Kidney glomerular epithelial cell (primary cell): ENCODE results near the gene CERKL.

Source experiments
- DNase-seq: peaks from one replicate; lab custom pipeline; 2025; lab: John Stamatoyannopoulos, UW

CERKL gene

GRCh38 chr2:181626671-181627070 is 30.2 kb downstream of the CERKL start:
- DNase-seq = no peak

DNA sequence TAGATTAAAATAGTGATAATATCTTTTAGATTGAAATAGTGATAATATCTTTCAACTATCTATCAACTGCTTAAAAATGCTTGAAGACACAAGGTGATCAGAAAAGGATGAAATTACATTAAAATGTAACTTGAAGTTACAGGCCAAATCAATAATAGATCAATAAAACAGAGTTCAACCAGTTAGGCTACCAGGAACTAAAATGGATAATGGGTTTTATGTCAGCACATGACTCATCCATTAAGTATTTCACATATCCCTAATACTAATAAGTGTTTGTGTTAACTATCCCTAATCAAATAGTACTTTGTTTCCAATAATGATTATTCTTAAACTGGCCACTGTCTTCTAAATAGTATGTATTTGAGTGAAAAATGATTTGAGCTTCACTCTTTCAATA is 33.7 kb downstream of the CERKL start:
- no peak for DNase-seq

- DNase-seq = no peak
Observed at GRCh38 chr2:181621779-181622490, 35.0 kb downstream of the CERKL start.

DNA sequence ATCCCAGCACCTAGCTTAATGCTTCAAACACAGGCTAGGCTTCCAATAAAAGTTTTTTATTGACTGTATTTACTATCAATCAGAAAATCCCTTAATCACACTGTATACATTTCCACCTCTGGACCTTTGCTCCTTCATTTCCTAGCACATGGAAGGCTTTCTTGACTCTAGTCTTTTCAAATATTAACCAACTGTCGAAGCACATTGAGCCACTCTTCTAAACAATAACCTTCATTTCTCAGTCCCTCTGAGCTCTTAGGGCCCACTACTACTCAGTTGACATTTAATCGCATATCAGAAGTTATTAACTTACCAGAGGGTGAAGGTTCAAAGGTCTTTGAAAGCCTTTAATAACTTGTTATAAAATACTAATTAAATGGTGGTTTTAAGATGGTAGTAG is 37.4 kb downstream of the CERKL start:
- DNase-seq = no peak

- no peak for DNase-seq
Observed at GRCh38 chr2:181616715-181617114, 40.2 kb downstream of the CERKL start.

DNA sequence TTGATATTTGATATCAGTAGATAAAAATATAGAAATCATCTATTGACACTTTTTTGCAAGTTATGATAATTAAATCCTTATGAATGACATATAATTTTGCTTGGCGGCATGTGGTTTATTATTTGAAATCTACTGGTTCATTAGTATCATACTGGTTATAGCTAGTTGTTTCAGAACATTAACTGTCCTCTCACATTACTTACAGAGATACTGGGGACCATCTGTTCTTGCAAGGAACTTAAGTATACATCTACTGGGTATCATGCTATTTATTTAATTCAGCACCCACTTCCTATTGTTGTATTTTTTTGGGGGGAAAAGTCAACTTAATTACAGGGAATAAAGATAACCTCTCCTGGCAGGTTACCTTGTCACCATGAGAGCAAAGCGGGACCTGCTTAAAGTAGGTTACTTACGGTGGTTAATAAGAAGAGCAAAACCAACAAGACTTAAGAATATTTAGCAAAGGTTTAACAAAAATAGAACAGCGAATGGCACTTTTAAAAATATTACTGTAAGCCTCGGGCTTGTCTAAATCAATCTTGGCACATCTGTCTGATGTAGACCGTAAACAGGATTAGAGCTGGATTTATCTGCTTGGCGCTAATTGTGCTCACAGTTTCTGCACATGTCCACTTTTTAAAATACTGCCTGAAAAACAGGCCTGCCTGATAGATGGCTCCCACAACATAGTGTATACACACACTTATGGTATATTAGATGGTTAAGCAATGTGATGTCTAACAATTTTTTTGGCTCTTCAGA is 41.8 kb downstream of the CERKL start:
- DNase-seq = no peak

GRCh38 chr2:181613241-181613640 is 43.7 kb downstream of the CERKL start:
- no peak for DNase-seq

GRCh38 chr2:181607629-181608590 is 49.0 kb downstream of the CERKL start:
- no peak for DNase-seq

DNA sequence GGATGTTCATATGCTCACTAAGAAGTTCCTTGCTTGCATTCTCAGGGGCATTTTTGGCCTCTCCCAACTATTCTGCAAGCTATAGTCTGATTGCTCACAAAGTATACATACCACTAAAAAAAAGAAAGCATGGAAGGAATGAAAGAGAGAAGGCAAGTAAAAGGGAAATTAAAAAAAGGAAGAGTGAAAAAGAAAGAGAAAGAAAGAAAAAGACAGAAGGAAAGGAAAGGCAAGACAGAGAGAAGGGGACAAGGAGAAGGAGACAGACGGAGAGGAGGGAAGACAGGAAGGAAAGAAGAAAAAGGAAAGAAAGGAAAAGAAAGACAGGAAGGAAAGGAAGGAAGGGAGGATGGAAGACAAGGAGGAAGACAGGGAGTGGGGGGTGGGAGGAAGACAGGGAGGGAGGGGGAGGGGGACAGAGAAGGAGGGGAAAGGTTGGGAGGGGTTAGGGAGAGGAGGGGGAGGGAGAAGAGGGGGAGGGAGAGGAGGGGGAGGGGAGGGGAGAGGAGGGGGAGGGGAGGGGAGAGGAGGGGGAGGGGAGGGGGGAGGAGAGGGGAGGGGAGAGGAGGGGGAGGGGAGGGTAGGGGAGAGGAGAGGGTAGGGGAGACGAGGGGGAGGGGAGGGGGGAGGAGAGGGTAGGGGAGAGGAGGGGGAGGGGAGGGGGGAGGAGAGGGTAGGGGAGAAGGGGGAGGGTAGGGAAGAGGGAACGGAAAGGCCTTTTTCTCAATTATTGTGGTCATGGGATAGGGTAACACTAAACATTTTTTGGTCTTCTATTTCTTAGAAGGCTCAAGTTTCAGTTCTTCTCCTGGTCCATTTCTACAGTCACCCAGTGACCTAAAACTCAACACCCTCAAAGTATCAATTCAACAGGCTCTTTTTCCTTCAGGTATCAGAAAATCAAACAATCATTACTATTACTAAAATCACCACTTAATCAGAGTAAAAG is 50.7 kb downstream of the CERKL start:
- DNase-seq = no peak

- no peak for DNase-seq
Observed at GRCh38 chr2:181602017-181602416, 54.9 kb downstream of the CERKL start.

- DNase-seq = no peak
Observed at GRCh38 chr2:181596556-181596955, 60.3 kb downstream of the CERKL start.

- no peak for DNase-seq
Observed at GRCh38 chr2:181594322-181594721, 62.6 kb downstream of the CERKL start.

DNA sequence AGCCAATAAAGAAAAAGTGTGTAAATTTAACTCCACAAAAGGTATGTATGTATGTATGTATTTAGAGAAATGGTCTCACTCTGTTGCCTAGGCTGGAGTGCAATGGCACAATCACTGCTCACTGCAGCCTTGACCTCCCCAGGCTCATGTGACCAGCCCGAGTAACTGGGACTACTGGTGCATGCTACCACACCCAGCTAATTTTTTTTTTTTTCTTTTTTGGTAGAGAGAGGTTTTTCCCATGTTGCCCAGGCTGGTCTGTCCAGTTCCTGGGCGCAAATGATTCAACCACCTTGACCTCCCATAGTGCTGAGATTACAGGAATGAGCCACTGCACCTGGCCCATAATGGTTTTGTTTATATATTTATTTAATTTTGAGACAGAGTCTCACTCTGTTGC is 67.1 kb downstream of the CERKL start:
- no peak for DNase-seq

GRCh38 chr2:181588546-181588945 is 68.4 kb downstream of the CERKL start:
- no peak for DNase-seq

GRCh38 chr2:181586569-181587081 is 70.3 kb downstream of the CERKL start:
- DNase-seq = peak; percentile 95

DNA sequence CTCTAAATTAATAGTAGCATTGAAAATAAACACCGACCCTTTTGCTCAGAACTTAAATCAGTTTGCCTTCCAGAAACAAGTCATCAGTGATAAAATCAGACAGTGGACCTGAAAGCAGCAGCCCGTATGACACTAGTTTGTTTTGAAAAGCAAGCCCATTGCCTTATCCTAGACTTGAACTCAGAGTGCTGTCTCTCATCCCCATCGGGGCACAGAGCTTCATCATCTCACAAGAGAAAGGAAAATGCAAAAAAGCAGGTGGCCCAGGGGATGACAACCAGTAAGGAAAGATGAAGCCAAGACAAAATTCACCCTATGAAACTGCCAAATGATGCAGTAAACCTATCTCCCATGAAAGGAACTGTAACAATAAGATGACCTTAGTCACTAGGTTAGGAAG is 71.2 kb downstream of the CERKL start:
- DNase-seq = no peak

DNA sequence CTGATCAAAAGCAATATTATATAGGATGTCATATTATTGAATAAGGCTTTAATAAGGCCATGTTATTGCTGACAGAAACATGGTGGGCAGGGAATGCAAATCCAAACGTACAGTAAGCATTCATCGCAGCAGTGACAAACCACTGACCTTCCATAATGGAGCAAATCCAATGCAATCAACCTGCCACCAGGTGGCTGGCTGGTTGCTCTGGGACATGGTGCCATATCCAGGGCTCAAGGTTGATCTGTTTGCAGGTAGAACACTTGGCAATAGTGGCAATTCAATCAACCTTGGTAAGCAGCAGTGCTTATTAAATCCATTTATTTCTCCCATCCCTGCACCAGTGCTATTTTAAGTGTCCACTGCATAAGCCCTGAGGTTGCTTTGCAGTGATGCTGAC is 75.4 kb downstream of the CERKL start:
- DNase-seq = no peak

DNA sequence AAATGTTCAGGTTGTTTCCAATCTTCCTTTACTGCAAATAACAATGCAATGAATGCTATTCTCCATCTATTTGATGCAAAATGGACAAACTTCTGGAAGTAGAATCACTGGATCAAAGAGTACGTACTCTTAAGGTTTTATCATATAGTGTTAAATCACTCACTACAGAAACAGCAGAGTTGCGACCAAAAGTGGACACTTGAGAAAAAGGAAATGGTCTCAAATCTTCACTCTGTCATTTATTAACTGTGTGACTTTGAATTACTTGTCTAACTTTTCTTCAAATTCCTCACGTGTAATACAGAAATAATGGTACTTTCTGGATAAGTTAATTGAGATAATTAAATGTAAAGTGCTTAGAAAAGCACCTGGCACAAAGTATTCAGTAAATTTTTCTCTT is 78.1 kb downstream of the CERKL start:
- no peak for DNase-seq

- DNase-seq = no peak
Observed at GRCh38 chr2:181576431-181576830, 80.5 kb downstream of the CERKL start.

DNA sequence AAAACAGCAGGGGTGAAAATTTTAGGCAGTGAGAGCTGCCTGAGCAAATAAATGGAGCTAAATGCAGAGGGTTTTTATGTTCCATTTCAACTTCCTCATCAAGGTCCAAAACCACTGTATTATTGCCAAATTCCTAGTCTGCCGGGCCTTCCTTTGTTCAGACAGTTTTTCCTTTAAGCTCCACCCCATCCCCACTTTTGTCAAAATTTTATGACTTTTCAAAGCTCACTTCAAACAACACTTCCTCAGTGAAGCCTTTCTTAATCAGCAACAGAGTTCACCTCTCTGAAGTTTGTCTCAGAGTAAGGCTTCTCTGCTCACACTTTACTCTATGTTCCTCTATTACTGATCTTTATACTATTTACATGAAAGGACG is 81.3 kb downstream of the CERKL start:
- DNase-seq = no peak

- DNase-seq = no peak
Observed at GRCh38 chr2:181575024-181575649, 81.8 kb downstream of the CERKL start.
